VCaP (cell line): ENCODE data around the gene MRI1.
A peak's percentile ranks its signal among the peaks of the same experiment; 100 is the strongest.

Experiments
- H3K27ac ChIP-seq: fragments of 450-650 bp; 2 replicates; pipeline ENCODE4 v1.5.1; 2017
- TF ChIP-seq, protein P1 (sequence below): fragments of 450-650 bp; conservative IDR thresholded peaks from 2 replicates; pipeline ENCODE4 v1.5.1; 2017; ENCODE audit warnings: mild to moderate bottlenecking, moderate library complexity

The MRI1 gene

GRCh38 chr19:13795595-13796300, 31.4 kb downstream of the MRI1 start:
- H3K27ac ChIP-seq: peak overlapping the region; percentile 83; the same call in 1 of the 2 replicates
- TF ChIP-seq, protein P1, sequence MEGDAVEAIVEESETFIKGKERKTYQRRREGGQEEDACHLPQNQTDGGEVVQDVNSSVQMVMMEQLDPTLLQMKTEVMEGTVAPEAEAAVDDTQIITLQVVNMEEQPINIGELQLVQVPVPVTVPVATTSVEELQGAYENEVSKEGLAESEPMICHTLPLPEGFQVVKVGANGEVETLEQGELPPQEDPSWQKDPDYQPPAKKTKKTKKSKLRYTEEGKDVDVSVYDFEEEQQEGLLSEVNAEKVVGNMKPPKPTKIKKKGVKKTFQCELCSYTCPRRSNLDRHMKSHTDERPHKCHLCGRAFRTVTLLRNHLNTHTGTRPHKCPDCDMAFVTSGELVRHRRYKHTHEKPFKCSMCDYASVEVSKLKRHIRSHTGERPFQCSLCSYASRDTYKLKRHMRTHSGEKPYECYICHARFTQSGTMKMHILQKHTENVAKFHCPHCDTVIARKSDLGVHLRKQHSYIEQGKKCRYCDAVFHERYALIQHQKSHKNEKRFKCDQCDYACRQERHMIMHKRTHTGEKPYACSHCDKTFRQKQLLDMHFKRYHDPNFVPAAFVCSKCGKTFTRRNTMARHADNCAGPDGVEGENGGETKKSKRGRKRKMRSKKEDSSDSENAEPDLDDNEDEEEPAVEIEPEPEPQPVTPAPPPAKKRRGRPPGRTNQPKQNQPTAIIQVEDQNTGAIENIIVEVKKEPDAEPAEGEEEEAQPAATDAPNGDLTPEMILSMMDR: no peak

GRCh38 chr19:13796301-13797057, 32.2 kb downstream of the MRI1 start:
- TF ChIP-seq, protein P1: no peak
- H3K27ac ChIP-seq: peak overlapping the region; percentile 83; the same call in 1 of the 2 replicates

DNA sequence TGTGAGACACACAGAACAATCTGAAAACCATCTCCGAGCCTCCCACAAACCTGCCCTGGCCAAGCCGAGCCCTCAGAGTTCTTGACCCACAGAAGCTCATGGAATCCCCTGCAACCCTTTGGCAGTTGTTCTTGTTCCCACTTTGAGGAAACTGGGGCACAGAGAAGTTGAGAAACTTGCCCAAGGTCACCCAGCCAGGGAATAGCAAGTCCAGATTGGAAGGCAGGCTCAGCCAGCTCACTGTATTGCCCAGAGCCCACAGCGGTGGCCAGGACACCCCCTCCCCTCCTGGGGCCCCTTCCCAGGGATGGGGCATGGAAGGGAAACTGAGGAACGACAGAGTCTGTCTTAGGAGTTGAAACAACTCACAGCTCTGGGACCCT, 32.7 kb downstream of the MRI1 start:
- H3K27ac ChIP-seq: no peak overlapping the region
- TF ChIP-seq, protein P1: no peak

GRCh38 chr19:13797870-13798269, 33.5 kb downstream of the MRI1 start:
- H3K27ac ChIP-seq: no peak overlapping the region

DNA sequence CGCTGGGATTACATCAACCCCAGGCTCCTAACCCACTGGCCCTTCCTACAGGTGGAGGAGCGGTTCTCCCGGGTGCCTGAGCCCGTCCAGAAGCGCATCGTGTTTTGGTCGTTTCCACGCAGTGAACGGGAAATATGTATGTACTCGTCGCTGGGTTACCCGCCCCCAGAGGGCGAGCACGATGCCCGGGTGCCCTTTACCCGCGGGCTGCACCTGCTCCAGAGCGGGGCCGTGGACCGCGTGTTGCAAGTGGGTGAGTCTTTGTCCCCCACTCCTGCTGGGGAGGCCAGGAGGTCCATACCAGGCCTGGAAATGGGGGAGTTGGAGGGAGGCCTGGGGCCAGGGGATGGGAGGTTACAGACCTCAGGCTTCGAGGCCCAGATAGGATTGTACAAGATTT, 35.3 kb downstream of the MRI1 start:
- H3K27ac ChIP-seq: no peak overlapping the region
- TF ChIP-seq, protein P1: no peak

More at GRCh38 chr19:13797870-13798269, 33.5 kb downstream of the MRI1 start:
- TF ChIP-seq, protein P1: no peak

GRCh38 chr19:13803038-13803437, 38.7 kb downstream of the MRI1 start:
- H3K27ac ChIP-seq: peak overlapping the region; percentile 26; the same call in 1 of the 2 replicates
- TF ChIP-seq, protein P1: no peak

- no peak overlapping the region for H3K27ac ChIP-seq
- TF ChIP-seq, protein P1: peak; percentile 45
Measured at GRCh38 chr19:13804830-13805683, 40.7 kb downstream of the MRI1 start.
